HG03469 (cell line): ENCODE measurements around the gene MYZAP.

Experiments
- ATAC-seq: cut with Tn5 transposase; IDR thresholded peaks from one replicate; pipeline ENCODE4 v1.9.1; 2021; ENCODE audit warnings: mild to moderate bottlenecking, moderate library complexity, moderate number of reproducible peaks; ENCODE audit not compliant: unreplicated experiment

Gene MYZAP

DNA sequence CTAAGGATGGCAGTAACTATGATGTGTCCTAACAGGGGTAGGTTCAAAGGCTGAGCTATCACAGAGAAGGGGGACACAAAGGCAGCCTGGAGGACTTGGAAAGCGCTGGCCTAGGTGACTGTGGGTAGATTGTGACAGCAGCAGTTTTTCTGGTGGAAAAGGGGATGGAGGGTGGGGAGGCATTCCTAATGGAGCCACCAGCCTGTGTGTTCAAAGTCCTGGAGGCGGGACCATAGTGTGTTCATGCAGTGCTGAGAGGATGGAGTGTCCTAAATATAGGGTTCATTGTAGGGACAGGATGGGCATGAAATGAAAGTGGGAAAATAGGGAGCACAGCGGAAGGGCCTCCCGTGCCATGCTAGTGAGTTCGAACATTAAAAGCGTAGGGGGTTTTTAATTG, 63.3 kb downstream of the MYZAP start:
- ATAC-seq = no peak

DNA sequence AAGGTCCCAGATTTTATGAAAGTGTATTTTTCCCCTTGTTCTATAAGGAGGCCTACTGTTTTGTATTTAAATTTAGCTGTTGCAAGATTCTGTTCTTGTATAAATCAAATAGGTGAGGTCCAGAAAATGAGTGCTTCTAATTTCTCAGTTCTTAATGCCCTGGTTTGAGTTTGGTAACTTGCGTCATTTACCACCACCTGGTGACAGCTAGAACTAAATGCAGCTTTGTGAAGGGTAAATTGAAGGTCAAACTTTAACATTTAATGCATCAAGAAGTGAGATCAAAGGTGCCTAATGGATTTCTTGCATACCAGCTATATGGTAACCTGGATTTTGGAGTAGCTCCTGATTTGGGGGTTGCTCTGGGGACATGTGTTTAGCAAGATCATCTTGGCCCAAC, 64.1 kb downstream of the MYZAP start:
- ATAC-seq = no peak

DNA sequence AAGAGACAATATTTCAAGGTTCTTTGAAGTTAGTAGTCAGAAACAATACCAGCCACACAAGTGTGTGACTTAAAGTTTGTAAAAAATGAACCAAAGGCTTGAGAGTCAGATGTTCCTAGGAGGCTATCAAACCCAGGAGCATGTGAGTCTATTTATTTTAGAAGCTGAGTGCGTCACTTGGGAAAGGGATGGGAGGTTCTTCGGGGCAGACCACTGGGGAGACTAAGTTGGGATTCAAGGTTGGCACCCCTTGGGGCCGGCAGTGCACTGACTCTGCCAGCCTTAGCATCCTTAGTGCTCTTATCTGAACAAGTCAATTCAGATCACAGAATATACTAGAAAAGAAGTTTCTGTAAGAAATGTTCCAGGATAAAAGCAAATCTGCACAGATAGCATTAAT, 64.7 kb downstream of the MYZAP start:
- no peak for ATAC-seq

DNA sequence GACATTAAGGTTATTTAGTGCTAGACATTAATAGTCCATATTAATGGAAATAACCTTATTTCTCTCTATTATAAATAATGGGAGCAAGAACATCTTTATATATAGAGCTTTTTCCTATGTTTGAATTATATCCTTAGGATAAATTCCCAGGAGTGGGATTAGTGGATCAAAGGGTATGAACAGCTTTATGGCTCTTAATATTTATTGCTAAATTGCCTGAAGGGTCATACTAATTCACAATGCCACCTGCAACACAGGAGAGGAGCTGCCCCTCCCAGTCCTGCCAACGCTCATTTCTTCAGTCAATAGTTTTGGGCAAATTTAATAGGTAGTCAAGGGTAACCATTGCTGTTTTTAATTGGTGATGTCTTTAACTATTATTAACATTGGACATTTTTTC, 65.9 kb downstream of the MYZAP start:
- ATAC-seq = no peak

DNA sequence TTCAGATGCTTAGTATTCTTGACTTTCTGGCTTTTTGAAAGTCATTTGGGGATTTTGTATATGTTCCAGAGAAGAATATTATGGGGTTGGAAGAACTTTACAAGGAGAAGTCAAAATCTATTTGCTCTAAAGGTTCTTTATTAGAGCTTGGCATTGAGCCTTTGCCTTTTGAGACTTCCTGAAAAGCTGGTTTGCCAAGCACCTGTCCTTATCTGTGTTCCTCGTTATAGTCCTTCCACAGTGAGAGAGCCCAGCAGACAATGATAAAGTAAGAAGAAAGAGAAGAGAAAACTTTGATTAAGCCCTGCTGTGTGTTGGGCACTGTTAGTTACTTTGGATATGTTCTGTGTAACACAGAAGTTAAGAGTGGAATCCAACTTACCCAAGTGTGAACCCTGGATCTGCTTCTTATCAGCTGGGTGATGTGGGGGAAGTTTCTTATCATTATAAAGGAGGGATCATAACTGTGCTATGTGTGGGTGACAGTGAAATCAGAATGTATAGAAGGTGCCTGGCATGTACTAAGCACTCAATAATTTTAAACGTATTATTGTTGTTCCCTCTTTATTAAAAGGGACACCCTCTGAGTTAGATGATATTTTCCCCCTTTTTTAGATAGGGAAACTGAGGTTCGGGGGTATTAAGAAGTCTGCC, 70.5 kb downstream of the MYZAP start:
- no peak for ATAC-seq

DNA sequence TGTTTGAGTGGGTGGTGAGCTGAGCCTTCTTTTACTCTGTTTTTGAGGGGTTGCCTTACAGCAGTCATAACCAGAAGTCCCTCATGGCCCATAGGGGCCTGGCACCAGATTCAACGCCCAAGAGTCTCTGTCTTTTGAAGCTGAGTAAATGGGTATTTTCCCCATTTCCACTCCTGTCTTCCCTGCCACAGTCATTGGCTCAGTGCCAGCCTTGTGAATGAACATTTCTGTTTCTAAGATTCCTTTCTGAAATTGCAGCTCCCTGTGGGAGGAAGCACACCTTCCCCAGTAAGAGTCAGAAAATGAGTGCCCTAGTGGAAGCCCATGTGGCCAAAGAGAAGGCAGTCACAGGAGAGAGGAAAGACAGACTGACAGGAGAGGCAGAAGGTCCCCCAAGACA, 71.1 kb downstream of the MYZAP start:
- ATAC-seq = no peak

DNA sequence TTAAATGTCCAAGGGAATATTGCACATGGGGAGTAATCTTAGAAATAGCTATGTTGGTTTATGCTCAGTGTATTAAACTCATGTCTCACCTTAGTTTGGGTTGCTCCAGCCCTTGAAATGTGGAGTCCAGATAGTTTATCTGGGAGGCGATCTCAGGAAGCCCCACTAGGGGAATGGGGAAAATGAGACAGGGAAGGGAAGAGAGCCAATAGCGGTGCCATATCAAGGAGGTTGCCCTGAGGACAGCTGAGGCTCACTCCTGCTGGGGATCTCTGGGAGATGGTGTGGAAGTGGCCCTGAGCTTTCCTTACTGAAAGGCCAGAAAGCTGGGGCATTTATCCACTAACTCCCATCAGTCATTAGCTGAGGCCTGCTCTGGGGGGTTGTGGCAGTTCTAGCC, 71.6 kb downstream of the MYZAP start:
- no peak for ATAC-seq

DNA sequence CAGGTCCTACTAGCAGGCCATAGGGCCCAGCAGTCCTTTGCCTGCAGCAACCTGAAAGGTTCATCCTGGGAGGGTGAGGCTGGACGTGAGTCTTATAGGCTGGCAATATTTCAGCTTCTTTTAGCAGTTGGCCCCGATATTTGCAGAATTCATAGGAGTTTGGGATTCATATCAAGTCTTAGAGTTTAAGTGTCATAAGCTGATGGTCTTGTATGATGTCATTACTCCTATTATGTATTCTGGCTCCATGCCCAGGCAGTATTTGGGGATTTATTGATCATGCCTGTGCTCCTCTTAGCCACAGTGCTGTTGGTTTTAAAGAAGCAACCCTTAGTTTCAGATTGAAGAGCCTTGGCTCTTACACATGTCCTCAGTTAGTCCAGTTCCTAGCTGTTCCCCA, 73.5 kb downstream of the MYZAP start:
- ATAC-seq = no peak

DNA sequence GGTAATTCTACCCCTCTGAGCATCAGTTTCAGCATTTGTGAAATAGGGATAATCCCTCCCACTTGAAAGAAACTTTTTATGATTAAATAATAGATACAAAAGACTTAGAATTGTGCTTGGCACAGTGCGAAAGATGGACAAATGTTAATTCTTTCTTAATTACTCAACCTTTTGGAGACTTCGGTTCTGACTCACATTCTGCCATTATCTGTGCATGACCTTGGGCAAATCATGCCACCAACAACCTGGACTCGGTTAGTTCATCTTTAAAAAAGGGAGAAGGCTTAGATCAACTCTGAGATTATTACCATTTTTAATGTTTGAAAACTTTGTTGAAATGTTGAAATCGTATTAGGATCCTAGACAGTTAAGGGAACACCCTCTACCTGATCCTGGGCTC, 74.2 kb downstream of the MYZAP start:
- ATAC-seq = no peak

DNA sequence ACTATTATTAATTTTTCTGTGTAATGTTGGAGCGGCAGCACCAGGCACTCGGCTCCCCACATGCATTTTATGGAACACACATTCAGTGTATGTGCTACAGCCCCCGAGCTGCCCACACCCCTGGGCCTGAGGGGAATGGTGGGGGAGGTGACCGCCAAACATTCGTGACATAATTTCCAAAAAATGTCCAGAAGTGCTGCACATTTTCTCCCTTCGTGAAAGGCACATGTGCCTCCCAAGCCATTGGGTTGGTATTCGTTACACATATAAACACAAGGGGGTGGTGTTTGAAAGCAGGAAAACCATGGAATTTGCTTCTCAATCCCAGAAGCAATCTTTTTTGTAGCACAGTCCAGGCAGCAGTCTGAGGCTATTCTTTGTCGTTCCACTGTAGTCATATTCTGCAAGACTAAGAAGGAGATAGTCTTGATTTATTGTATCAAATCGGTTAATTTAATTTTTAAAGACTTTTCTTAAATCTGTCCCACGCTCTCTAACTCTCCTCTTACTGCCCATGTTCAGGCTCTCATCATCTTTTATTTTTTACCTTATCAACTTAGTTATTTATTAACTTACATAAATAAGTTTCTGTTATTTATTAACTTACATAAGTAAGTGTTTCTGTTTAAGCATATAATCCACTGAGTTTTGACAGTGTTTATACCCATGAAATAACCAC, 75.6 kb downstream of the MYZAP start:
- no peak for ATAC-seq

DNA sequence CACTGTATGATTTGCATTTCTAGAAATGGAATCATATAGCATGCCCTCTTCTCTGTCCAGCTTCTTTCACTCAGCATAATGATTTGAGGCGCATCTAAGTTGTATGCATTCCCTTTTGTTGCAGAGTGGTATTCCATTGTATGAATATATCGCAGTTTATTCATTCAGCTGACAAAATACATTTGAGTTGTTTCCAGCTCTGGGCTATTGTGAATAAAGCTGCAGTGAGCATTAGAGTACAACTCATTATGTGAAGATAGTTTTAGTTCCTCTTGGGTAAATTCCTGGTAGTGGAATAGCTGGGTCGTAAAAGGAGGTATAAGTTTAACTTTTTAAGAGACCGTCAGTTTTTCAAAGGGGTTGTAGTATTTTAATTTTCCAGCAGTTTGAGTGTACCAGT, 76.3 kb downstream of the MYZAP start:
- no peak for ATAC-seq

DNA sequence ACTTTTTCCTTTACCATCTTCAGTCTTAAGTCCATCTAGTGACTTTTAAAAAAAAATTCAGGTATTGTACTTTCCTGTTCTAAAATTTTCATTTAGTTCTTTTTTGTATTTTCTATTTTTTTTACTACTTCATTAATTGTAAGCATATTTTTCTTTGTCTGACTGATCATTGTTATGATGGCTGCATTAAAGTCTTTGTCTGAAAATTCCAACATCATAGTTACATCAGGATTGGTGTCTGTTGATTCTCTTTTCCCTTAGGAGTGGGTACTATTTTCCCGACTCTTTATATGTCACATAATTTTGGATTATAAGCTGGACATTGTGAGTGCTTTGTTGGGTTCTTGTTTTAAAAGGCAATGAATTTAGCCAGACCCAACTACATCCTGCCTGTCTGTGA, 79.9 kb downstream of the MYZAP start:
- ATAC-seq = no peak

DNA sequence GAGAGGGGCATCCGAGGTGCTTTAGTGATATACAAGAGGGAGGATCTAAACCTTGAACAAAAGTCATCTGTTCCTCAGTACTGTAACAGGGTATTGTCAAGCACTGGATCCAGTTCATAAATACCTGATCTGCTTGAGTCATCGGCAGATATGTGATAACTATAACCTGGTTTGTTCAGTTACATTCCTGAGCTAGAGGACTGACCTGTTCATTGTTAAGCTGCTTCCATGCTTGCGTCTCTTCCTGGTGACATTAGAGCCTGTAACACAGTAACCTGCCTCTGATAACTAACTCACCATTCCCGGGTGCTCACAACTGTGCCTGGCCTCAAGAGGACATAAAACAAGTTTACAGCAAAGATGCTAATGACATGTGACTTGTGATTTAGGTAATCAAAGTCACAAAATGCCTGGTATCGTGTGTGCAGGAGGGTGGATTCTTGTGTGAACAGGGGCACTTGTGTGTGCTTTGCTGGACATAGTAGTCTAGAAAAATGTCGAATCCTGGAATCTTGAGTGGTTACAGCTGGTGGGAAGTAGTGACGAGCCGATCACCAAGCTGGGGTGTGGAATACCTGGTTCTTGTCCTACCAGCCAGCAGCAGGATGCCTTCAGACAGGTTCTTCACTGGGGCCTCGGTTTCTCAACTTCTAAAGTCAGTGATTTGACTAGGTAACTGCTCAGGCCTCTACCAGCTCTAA, 83.9 kb downstream of the MYZAP start:
- no peak for ATAC-seq

DNA sequence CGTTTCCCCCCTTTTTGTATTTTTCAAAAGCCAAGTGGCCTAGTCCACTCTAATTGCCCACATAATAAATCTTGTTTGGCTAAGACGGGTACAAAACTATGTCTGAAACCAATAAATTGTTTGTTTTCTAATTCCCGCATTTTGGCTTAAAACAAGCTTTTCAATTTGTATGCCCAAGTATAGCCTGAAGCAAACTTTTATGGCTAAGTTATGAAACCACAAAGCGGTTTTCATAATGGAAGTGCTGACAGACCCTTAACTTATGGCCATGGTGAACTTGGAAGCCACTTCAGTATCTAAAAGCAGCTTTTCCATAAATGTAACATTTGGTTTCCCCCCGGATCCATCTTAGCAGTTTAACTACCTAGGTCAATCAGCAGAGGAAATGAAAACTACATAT, 84.9 kb downstream of the MYZAP start:
- ATAC-seq = no peak

DNA sequence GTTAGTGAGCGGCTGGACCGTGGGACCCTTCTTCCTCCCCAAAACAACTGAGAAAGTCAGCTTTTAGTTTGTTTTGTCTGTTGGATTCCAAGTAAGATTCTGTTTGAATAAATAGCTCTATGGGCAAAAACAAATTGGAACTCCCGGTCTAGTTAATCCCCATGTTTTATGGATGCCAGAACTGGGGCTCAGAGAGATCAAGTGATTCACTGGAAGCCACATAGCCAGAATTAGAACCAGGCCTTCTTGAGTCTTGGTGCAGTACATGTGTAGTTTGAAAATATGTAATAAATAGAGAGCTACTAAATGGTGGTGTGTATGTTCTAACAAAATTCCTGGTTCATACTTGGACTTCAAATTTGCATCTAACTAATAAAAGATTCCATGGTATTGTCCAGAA, 85.5 kb downstream of the MYZAP start:
- no peak for ATAC-seq

DNA sequence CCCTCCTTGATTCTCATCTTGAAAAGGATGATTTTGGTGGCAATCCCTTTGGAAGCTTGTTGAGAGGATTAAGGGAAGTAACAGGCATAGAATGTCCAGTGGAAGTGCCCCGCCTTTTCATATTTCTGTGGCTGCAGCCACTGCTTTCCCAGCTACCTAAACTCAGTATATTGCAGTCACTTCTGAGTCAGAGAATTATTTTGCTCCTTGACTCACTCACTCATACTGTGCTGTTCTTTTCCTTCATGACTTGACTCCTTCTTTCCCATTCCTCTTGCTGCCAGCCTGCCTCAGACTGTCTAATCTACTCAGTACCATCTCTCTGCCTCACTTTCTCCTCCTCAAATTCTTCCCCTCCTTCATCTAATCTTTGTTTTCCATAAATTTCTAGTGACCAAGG, 88.3 kb downstream of the MYZAP start:
- no peak for ATAC-seq

DNA sequence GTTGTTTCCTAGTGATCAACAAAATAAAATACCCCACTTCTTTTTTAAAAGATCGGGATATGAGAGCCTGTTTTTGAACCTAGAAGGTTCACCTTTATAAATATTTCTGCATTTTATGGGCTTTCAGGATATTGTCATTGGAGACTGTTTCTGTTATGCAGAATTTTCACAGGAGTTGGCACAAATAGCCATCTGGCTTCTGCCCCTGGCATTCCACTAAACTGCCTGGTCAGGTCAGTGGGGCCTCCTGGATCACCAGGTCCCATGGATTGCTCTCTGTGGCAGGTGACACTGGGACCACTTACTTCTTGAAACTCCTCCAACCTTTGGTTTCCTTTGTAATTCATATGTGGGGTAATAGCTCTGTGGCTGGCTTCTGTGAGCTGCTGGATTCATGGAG, 89.3 kb downstream of the MYZAP start:
- no peak for ATAC-seq

DNA sequence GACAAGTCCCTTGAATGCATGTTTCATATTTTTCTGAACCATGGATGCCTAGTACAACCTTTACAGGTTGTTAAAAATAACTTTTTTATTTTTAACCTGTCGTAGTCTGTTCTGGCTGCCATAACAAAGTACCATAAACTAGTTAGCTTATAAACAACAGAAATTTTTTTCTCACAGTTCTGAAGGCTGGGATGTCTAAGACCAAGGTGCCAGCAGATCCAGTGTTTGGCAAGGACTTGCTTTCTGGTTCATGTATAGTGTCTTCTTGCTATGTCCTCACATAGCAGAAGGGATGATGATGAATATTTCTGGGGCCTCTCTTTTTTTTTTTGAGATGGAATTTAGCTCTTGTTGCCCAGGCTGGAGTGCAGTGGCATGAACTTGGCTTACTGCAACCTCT, 91.8 kb downstream of the MYZAP start:
- no peak for ATAC-seq

DNA sequence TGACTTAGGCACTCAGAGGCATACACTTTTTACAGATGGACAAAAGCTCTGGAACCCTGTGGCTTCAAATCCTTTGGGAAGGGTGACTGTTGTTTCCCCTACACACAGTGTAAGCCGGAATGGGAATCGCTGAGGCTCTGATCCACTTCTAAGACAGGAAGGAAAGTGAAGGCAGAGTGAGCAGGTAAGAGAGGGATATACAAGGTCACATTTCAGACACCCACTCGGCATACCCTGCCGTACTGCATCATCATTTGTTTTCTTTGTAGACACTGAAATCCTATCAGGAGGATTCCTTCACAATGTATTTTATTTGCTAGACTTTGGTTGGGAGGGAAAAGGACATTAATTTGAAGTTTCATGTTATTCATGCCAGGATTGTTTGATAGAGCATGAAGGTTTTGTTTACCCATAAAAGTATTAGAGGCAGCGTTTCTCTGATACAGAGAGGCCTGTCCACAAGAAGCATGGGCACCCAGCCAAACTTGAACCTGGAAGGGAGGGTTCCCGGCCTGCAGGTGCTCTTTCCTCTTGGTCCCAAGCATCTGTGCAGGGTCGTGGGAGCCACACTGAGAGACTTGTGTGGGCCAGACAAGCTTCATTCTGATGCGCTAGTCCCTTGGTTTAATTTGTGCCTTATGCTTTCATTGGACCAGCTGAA, 92.9 kb downstream of the MYZAP start:
- no peak for ATAC-seq

DNA sequence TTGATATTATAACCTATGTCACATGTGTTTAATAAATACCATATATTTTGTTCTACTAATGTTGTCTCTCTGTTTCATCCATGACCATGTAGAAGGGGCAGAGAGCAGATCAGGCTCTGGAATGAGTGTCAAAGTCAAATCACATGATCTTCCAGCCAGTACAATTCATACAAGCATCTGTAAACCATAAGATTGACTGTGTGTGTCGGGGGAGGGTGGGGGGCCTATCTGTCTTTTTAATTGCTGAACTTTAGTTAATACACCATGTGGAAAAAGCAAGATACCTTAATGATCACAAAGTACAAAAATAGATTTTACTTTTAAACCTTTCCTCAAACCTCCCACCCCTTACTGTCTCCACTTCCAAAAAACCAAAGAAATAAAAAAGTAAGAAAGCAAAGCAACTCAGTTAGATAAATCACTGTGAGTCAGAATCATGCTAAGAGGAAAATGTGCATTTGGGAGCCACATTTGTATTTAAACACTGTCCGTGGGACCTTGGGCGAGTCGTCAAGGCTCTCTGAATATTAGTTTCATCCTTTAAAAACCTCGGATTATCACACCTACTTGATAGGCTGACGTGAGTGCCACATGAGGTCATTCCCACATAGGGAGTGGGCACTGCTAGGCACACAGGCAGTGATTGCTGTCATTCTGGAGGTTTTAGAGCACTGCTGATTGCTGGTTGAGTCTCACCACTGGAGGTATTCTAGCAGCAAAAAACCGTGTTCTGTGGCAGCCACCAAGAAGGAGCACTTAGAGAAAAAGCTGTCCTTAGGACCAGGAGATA, 93.8 kb downstream of the MYZAP start:
- no peak for ATAC-seq

DNA sequence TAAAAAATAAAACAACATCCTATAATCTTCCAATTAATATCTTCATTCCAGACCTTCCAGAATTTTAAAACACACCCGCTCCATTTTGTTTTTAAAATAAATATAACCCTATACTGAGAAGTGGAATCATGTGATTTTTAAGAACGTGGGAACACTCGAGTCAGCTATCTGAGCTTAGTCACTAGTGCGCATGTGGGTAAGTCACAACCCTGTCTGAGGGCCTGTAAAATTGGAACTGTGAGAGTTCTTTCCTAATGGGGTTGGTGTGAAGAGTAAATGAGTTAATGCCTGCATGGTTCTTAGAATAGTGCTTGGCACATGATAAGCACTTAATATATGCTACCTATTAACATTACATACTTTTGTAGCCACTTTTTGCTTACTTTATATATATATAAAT, 95.0 kb downstream of the MYZAP start:
- ATAC-seq = no peak
